OCI-LY7 (cell line): ENCODE measurements around the gene SYN1. TPM values are rescaled to one million over a fixed set of nuclear protein-coding genes. Genes with fewer than 3 reads are reported as not detected.

Experiments
- BruUV-seq: library from RNA; stranded (reverse); fragments of 400-500 nt; replicated peaks from 2 replicates; lab custom pipeline; 2021; lab: Mats Ljungman, UMichigan
- CTCF ChIA-PET: fragments of 300-600 bp; sonication (Branson Sonifier 250); formaldehyde crosslinking; loops from one replicate; lab custom pipeline; 2022; ENCODE audit warnings: antibody characterized with exemption; ENCODE audit not compliant: unreplicated experiment; lab: Charles Lee
- POLR2A ChIA-PET: fragments of 300-600 bp; sonication (Branson Sonifier 250); formaldehyde crosslinking; loops from one replicate; lab custom pipeline; 2022; ENCODE audit warnings: antibody characterized with exemption; lab: Charles Lee
- DNase-seq: peaks from one replicate; pipeline ENCODE4 v3.0.0-alpha.2; 2015; ENCODE audit warnings: low spot score
- H2AFZ ChIP-seq: fragments of 200-600 bp; sonication (generic), shearing (Covaris generic); 2 replicates; pipeline ENCODE4 v1.6.1; 2014; ENCODE audit warnings: mild to moderate bottlenecking, antibody characterized with exemption, low read length, moderate library complexity
- H3K27ac ChIP-seq: fragments of 200-600 bp; sonication (generic); 2 replicates; pipeline ENCODE4 v1.5.1; 2014; ENCODE audit warnings: mixed run types, low read depth, mild to moderate bottlenecking, moderate library complexity, low read length, inconsistent platforms; ENCODE audit not compliant: poor library complexity, severe bottlenecking
- H3K36me3 ChIP-seq: fragments of 200-600 bp; sonication (generic); 2 replicates; pipeline ENCODE4 v1.6.1; 2014; ENCODE audit warnings: mild to moderate bottlenecking, antibody characterized with exemption, low read length, moderate library complexity, mixed read lengths; ENCODE audit not compliant: insufficient read depth
- H3K4me1 ChIP-seq: fragments of 200-600 bp; sonication (generic); 2 replicates; pipeline ENCODE4 v1.5.1; 2014; ENCODE audit warnings: mild to moderate bottlenecking, low read length; ENCODE audit not compliant: insufficient read depth, poor library complexity, severe bottlenecking
- H3K4me2 ChIP-seq: fragments of 200-600 bp; sonication (generic); 2 replicates; pipeline ENCODE4 v1.6.1; 2014; ENCODE audit warnings: mild to moderate bottlenecking, low read length
- H3K4me3 ChIP-seq: fragments of 200-600 bp; sonication (generic); 2 replicates; pipeline ENCODE4 v1.5.1; 2014; ENCODE audit warnings: mild to moderate bottlenecking, low read depth, low read length; ENCODE audit not compliant: poor library complexity, severe bottlenecking
- H3K79me2 ChIP-seq: fragments of 200-600 bp; sonication (generic); 2 replicates; pipeline ENCODE4 v1.6.1; 2016; ENCODE audit warnings: low read depth, mild to moderate bottlenecking, low read length, moderate library complexity, mixed read lengths; ENCODE audit not compliant: insufficient read depth
- H3K9me2 ChIP-seq: fragments of 200-600 bp; sonication (generic); 2 replicates; pipeline ENCODE4 v1.6.1; 2016; ENCODE audit warnings: mild to moderate bottlenecking, low read length, mixed read lengths; ENCODE audit not compliant: insufficient read depth
- H3K9me3 ChIP-seq: fragments of 200-600 bp; sonication (generic); 2 replicates; pipeline ENCODE4 v1.6.1; 2014; ENCODE audit warnings: mild to moderate bottlenecking, mixed run types, low read length, mixed read lengths
- H4K20me1 ChIP-seq: fragments of 200-600 bp; sonication (generic); 2 replicates; pipeline ENCODE4 v1.6.1; 2014; ENCODE audit warnings: mild to moderate bottlenecking, antibody characterized with exemption, low read length, moderate library complexity, mixed read lengths; ENCODE audit not compliant: insufficient read depth
- CTCF ChIP-seq: fragments of 200-600 bp; sonication (generic); conservative IDR thresholded peaks from 2 replicates; pipeline ENCODE4 v1.5.1; 2014; ENCODE audit warnings: mild to moderate bottlenecking, antibody characterized with exemption, low read length, moderate library complexity, mixed read lengths
- EZH2phosphoT487 ChIP-seq: fragments of 200-600 bp; sonication (generic); IDR thresholded peaks from 2 replicates; pipeline ENCODE4 v1.6.1; 2018; ENCODE audit warnings: low read depth, borderline replicate concordance, mild to moderate bottlenecking, mixed run types, antibody characterized with exemption, low read length, moderate library complexity, mixed read lengths
- intact Hi-C: fragments of 100-400 bp; cut with micrococcal nuclease; formaldehyde crosslinking; loops from one replicate; pipeline ENCODE4 v1.10.0; 2022; ENCODE audit not compliant: unreplicated experiment
- total RNA-seq, 2 experiments: library from RNA; depleted of rRNA in 1 of 2; stranded (reverse); fragments of >200 nt in 1 of 2; shearing (Covaris generic) in 1 of 2; gene quantifications; 2 replicates each; pipeline ENCODE4 v1.2.3, GENCODE V29; 2014 to 2022

The SYN1 gene
- total RNA-seq, 2 experiments from 2014 or later = not detected

GRCh38 chrX:47560934-47561658 lies 58.6 kb downstream of the SYN1 start, which contains the start of gene ARAF:
ARAF (plus strand) TSS chrX:47561205; CDS start chrX:47562968, 1,763 bp downstream.
- BruUV-seq = TSS peak; percentile 61
- H3K4me1 ChIP-seq = peaks cover 30% of the 10 kb centered on the region
- H3K4me3 ChIP-seq = peak within 1 kb of the TSS; percentile 86
- peaks cover 15% of the 10 kb centered on the region; the same call in 1 of the 2 replicates for H3K79me2 ChIP-seq
- POLR2A ChIA-PET = interaction anchor here (0.9 kb wide), 1 partner anchor 10 kb away, joined by 4 read pairs; no protein-coding TSS in a partner anchor
- TF ChIP-seq CTCF = no peak
- TF ChIP-seq EZH2phosphoT487 = no peak
- intact Hi-C loops = loop anchor here (5.0 kb wide), 3 partner anchors 64 to 91 kb away; partner anchors contain the start of genes CFP and ELK1
- CTCF ChIA-PET = no interaction called here
- DNase-seq = peak; percentile 98
- no peaks in the 10 kb centered on the region for H4K20me1 ChIP-seq
- H3K4me2 ChIP-seq = peak within 1 kb of the TSS; percentile 92
- H3K27ac ChIP-seq = peak within 1 kb of the TSS; percentile 70
- no peaks in the 10 kb centered on the region for H3K9me2 ChIP-seq
- no peaks in the 10 kb centered on the region for H3K9me3 ChIP-seq
- H3K36me3 ChIP-seq = peaks cover 27% of the 10 kb centered on the region
- peak within 1 kb of the TSS; percentile 28; the same call in 1 of the 2 replicates for H2AFZ ChIP-seq

- CTCF ChIA-PET = no interaction called here
Measured at GRCh38 chrX:47560179-47560933, 59.3 kb downstream of the SYN1 start.

More at GRCh38 chrX:47560179-47560933, 59.3 kb downstream of the SYN1 start:
- no peak for TF ChIP-seq EZH2phosphoT487
- no peak for TF ChIP-seq CTCF
- Histone ChIP-seq H3K9me2 (no peaks in the 10 kb centered on the region), H3K4me2 (peak overlapping the region; percentile 79), H3K79me2 (peaks cover 15% of the 10 kb centered on the region; the same call in 1 of the 2 replicates), H4K20me1 (no peaks in the 10 kb centered on the region), H3K4me3 (peak overlapping the region; percentile 86), H3K27ac (peak overlapping the region; percentile 70), H2AFZ (peak overlapping the region; percentile 28; the same call in 1 of the 2 replicates), H3K9me3 (no peaks in the 10 kb centered on the region), H3K36me3 (peaks cover 27% of the 10 kb centered on the region), H3K4me1 (peaks cover 37% of the 10 kb centered on the region)
- POLR2A ChIA-PET = interaction anchor here (0.9 kb wide), 1 partner anchor 9 kb away, joined by 4 read pairs; no protein-coding TSS in a partner anchor
- DNase-seq = no peak
- intact Hi-C loops = loop anchor here (5.0 kb wide), 3 partner anchors 63 to 92 kb away; partner anchors contain the start of genes CFP and ELK1
- BruUV-seq = TSS peak; percentile 86
